ENCODE data around the gene ITGA3.

DNA sequence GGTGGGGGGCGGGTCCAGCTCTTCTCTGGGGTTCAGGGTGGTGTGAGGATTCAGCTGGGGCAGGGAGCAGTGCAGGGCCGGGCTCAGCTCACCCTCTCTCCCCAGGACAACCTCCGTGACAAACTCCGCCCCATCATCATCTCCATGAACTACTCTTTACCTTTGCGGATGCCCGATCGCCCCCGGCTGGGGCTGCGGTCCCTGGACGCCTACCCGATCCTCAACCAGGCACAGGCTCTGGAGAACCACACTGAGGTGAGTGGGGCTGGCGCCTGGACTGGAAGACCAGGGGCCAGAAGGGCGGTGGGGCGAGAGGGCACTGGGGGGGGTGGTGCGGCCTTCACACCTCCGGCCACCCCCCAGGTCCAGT is 20.3 kb downstream of the ITGA3 start:
- TF ChIP-seq, protein P1, sequence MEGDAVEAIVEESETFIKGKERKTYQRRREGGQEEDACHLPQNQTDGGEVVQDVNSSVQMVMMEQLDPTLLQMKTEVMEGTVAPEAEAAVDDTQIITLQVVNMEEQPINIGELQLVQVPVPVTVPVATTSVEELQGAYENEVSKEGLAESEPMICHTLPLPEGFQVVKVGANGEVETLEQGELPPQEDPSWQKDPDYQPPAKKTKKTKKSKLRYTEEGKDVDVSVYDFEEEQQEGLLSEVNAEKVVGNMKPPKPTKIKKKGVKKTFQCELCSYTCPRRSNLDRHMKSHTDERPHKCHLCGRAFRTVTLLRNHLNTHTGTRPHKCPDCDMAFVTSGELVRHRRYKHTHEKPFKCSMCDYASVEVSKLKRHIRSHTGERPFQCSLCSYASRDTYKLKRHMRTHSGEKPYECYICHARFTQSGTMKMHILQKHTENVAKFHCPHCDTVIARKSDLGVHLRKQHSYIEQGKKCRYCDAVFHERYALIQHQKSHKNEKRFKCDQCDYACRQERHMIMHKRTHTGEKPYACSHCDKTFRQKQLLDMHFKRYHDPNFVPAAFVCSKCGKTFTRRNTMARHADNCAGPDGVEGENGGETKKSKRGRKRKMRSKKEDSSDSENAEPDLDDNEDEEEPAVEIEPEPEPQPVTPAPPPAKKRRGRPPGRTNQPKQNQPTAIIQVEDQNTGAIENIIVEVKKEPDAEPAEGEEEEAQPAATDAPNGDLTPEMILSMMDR (IDR thresholded peaks at IDR 0.05; ENCODE audit: poor library complexity) = no peak
- TF ChIP-seq EZH2 (IDR thresholded peaks at IDR 0.05; ENCODE audit: borderline replicate concordance) (no peak), EZH2phosphoT487 (IDR thresholded peaks at IDR 0.05; ENCODE audit: low read depth, severe bottlenecking, unreplicated experiment) (no peak)

Measured in hepatocyte (in vitro differentiated cells).